Fibroblast of lung (primary cell): ENCODE measurements around the gene SCYGR8. TPM values are rescaled to one million over a fixed set of nuclear protein-coding genes. Genes with fewer than 3 reads are reported as not detected.

Source experiments
- DNase-seq, 2 donors: peaks; one replicate each; pipeline versions ENCODE4 v3.0.0 to v3.0.0-alpha.2; 2010; ENCODE audit warnings: low read depth in 2 of 2
- H2AFZ ChIP-seq: 2 replicates; pipeline ENCODE4 v1.5.1; 2012; ENCODE audit warnings: low read length, control low read depth, inconsistent platforms
- H3K27ac ChIP-seq: 2 replicates; pipeline ENCODE4 v1.5.1; 2011; ENCODE audit warnings: low read length, control low read depth; ENCODE audit not compliant: insufficient read depth
- H3K27me3 ChIP-seq: 2 replicates; pipeline ENCODE4 v1.5.1; 2011; ENCODE audit warnings: mild to moderate bottlenecking, low read length; ENCODE audit not compliant: control insufficient read depth, insufficient read depth
- H3K36me3 ChIP-seq: 2 replicates; pipeline ENCODE4 v1.5.1; 2011; ENCODE audit warnings: low read length; ENCODE audit not compliant: control insufficient read depth, insufficient read depth
- H3K4me1 ChIP-seq: 2 replicates; pipeline ENCODE4 v1.5.1; 2011; ENCODE audit warnings: low read length; ENCODE audit not compliant: control insufficient read depth, insufficient read depth; ENCODE audit errors: extremely low read depth
- H3K4me2 ChIP-seq: 2 replicates; pipeline ENCODE4 v1.5.1; 2011; ENCODE audit warnings: low read length, control low read depth; ENCODE audit not compliant: insufficient read depth; ENCODE audit errors: extremely low read depth
- H3K4me3 ChIP-seq, 4 experiments: fragments of 200-600 bp in 1 of 4; sonication (generic) in 1 of 4; replicated peaks in 1 of 4; 2 replicates each; pipeline ENCODE4 v1.5.1; 2011 to 2016; ENCODE audit warnings: low read length in 4 of 4, low read depth in 3 of 4, mild to moderate bottlenecking in 3 of 4, control low read depth in 2 of 4, inconsistent platforms in 1 of 4, mixed read lengths in 1 of 4; ENCODE audit not compliant: insufficient read depth in 1 of 4; ENCODE audit errors: control extremely low read depth in 1 of 4
- H3K79me2 ChIP-seq: 2 replicates; pipeline ENCODE4 v1.5.1; 2012; ENCODE audit warnings: mild to moderate bottlenecking, low read length, inconsistent platforms; ENCODE audit not compliant: control insufficient read depth, insufficient read depth
- H3K9ac ChIP-seq: 2 replicates; pipeline ENCODE4 v1.5.1; 2011; ENCODE audit warnings: mild to moderate bottlenecking, low read length, control low read depth; ENCODE audit not compliant: insufficient read depth
- H3K9me3 ChIP-seq: 2 replicates; pipeline ENCODE4 v1.5.1; 2012; ENCODE audit warnings: low read depth, low read length; ENCODE audit not compliant: control insufficient read depth, insufficient read depth
- H4K20me1 ChIP-seq: 2 replicates; pipeline ENCODE4 v1.5.1; 2011; ENCODE audit warnings: low read length; ENCODE audit not compliant: control insufficient read depth, insufficient read depth; ENCODE audit errors: extremely low read depth
- CTCF ChIP-seq, 2 donors: IDR thresholded peaks in 1 of 2; conservative IDR thresholded peaks in 1 of 2; 1 replicate in 1 of 2; 2 replicates in 1 of 2; pipeline ENCODE4 v1.5.1; 2011 to 2012; ENCODE audit warnings: low read length in 2 of 2, control low read depth in 1 of 2, inconsistent platforms in 1 of 2, low read depth in 1 of 2, mild to moderate bottlenecking in 1 of 2
- EZH2 ChIP-seq: IDR thresholded peaks from 2 replicates; pipeline ENCODE4 v1.5.1; 2012; ENCODE audit warnings: low read length, control low read depth, mild to moderate bottlenecking; ENCODE audit errors: missing control alignments
- polyA plus RNA-seq, 2 donors: library from polyadenylated mRNA; depleted of rRNA in 1 of 2; stranded (reverse) in 1 of 2; unstranded in 1 of 2; fragments of >200 nt; gene quantifications; 2 replicates each; pipeline ENCODE4 v1.2.1, GENCODE V29; 2011 to 2012; ENCODE audit warnings: missing spikeins in 1 of 2
- total RNA-seq: library from RNA; depleted of rRNA; stranded (reverse); fragments of >200 nt; gene quantifications from 2 replicates; pipeline ENCODE4 v1.2.1, GENCODE V29; 2014

The SCYGR8 gene
- total and polyA plus RNA-seq, 2 donors (not counting 1 experiment from before 2014, with no cell fraction given): not detected

GRCh38 chr2:227707390-227707789, 38.3 kb upstream of the SCYGR8 start:
- H3K27ac ChIP-seq: no peak overlapping the region
- H3K79me2 ChIP-seq: no peaks in the 10 kb centered on the region
- H3K36me3 ChIP-seq: no peaks in the 10 kb centered on the region
- no peaks in the 10 kb centered on the region for H3K27me3 ChIP-seq
- no peaks in the 10 kb centered on the region for H4K20me1 ChIP-seq
- no peak overlapping the region for H3K4me2 ChIP-seq
- H3K4me1 ChIP-seq: no peaks in the 10 kb centered on the region
- TF ChIP-seq EZH2 (no peak), CTCF (conservative IDR thresholded peaks at IDR 0.05 in 1 of 2, IDR thresholded peaks at IDR 0.05 in 1 of 2; ENCODE audit: low read depth in 1 of 2, low read length in 2 of 2) (no peak)
- no peak overlapping the region for H3K9ac ChIP-seq
- H3K4me3 ChIP-seq: no peak overlapping the region
- no peak overlapping the region for H2AFZ ChIP-seq
- H3K9me3 ChIP-seq: no peaks in the 10 kb centered on the region
- DNase-seq: no peak

- Histone ChIP-seq H3K9ac (no peak overlapping the region), H3K9me3 (no peaks in the 10 kb centered on the region), H4K20me1 (no peaks in the 10 kb centered on the region), H3K36me3 (no peaks in the 10 kb centered on the region), H3K4me2 (no peak overlapping the region), H3K27me3 (no peaks in the 10 kb centered on the region), H2AFZ (no peak overlapping the region), H3K4me1 (no peaks in the 10 kb centered on the region), H3K4me3 (no peak overlapping the region), H3K79me2 (no peaks in the 10 kb centered on the region), H3K27ac (no peak overlapping the region)
- no peak for TF ChIP-seq EZH2
- TF ChIP-seq CTCF (conservative IDR thresholded peaks at IDR 0.05 in 1 of 2, IDR thresholded peaks at IDR 0.05 in 1 of 2; ENCODE audit: low read depth in 1 of 2, low read length in 2 of 2): no peak
- DNase-seq: no peak
Observed at GRCh38 chr2:227710986-227711385, 34.7 kb upstream of the SCYGR8 start.

- Histone ChIP-seq H4K20me1 (no peaks in the 10 kb centered on the region), H3K79me2 (no peaks in the 10 kb centered on the region), H3K4me2 (no peak overlapping the region), H2AFZ (no peak overlapping the region), H3K27ac (no peak overlapping the region), H3K27me3 (no peaks in the 10 kb centered on the region), H3K36me3 (no peaks in the 10 kb centered on the region), H3K9me3 (no peaks in the 10 kb centered on the region), H3K4me1 (no peaks in the 10 kb centered on the region), H3K9ac (no peak overlapping the region), H3K4me3 (no peak overlapping the region)
- no peak for TF ChIP-seq CTCF (conservative IDR thresholded peaks at IDR 0.05 in 1 of 2, IDR thresholded peaks at IDR 0.05 in 1 of 2; ENCODE audit: low read depth in 1 of 2, low read length in 2 of 2)
- TF ChIP-seq EZH2: no peak
- no peak for DNase-seq
Observed at GRCh38 chr2:227713291-227713690, 32.4 kb upstream of the SCYGR8 start.
